Heart left ventricle (tissue), 16 donors: Measurements from ENCODE around the gene GPR173. TPM values are rescaled to one million over a fixed set of nuclear protein-coding genes. Genes with fewer than 3 reads are reported as not detected.

Experiments
- ATAC-seq, 4 donors: fragments of 200-7000 bp; cut with Tn5 transposase; one replicate each; pipeline ENCODE4 v1.9.1; 2020 to 2022; ENCODE audit warnings: moderate library complexity in 4 of 4, mild to moderate bottlenecking in 3 of 4, moderate number of reproducible peaks in 1 of 4
- DNase-seq, 5 donors: peaks; one replicate each; pipeline ENCODE4 v3.0.0-alpha.2; 2020
- H3K27ac ChIP-seq, 12 donors: fragments of 200-600 bp; sonication (generic) in 4 of 12; one replicate each; pipeline versions ENCODE4 v1.5.0 to v1.8.0; 2016 to 2022; ENCODE audit warnings: mild to moderate bottlenecking in 2 of 12
- H3K27me3 ChIP-seq, 9 donors: fragments of 200-600 bp; sonication (generic) in 2 of 9; one replicate each; pipeline versions ENCODE4 v1.5.1 to v1.8.0; 2016 to 2022; ENCODE audit warnings: mild to moderate bottlenecking in 3 of 9
- H3K36me3 ChIP-seq, 9 donors: fragments of 200-600 bp; sonication (generic) in 2 of 9; one replicate each; pipeline versions ENCODE4 v1.5.0 to v1.8.0; 2018 to 2022; ENCODE audit warnings: mild to moderate bottlenecking in 2 of 9
- H3K4me1 ChIP-seq, 12 donors: fragments of 200-600 bp; sonication (generic) in 4 of 12; one replicate each; pipeline versions ENCODE4 v1.5.0 to v1.8.0; 2016 to 2022; ENCODE audit warnings: mild to moderate bottlenecking in 3 of 12
- H3K4me3 ChIP-seq, 12 donors: fragments of 200-600 bp; sonication (generic) in 4 of 12; one replicate each; pipeline versions ENCODE4 v1.5.0 to v1.8.0; 2017 to 2022; ENCODE audit warnings: mild to moderate bottlenecking in 9 of 12, moderate library complexity in 4 of 12
- H3K9me3 ChIP-seq, 12 donors: fragments of 200-600 bp; sonication (generic) in 4 of 12; one replicate each; pipeline versions ENCODE4 v1.5.0 to v1.8.0; 2016 to 2022; ENCODE audit warnings: mild to moderate bottlenecking in 1 of 12
- CTCF ChIP-seq, 12 donors: fragments of 200-600 bp; sonication (generic) in 4 of 12; IDR thresholded peaks; one replicate each; pipeline versions ENCODE4 v1.5.0 to v1.8.0; 2018 to 2022; ENCODE audit warnings: antibody characterized with exemption in 12 of 12, mild to moderate bottlenecking in 5 of 12
- POLR2A ChIP-seq, 2 donors: fragments of 450-650 bp; IDR thresholded peaks; one replicate each; pipeline ENCODE4 v1.6.1; 2017; ENCODE audit warnings: antibody characterized with exemption in 2 of 2, mild to moderate bottlenecking in 2 of 2, moderate library complexity in 2 of 2
- WGBS, 4 donors: extraction: QIAGEN DNeasy Blood & Tissue Kit in 2 of 4; methylation state at CpG; one replicate each; pipeline versions ENCODE4 v1.1.5 to v1.1.7; 2013 to 2018; 5-methylcytosine and 5-hydroxymethylcytosine counted together
- intact Hi-C, 10 donors: fragments of 100-400 bp; cut with DNase I; formaldehyde crosslinking; loops; one replicate each; pipeline versions ENCODE4 v1.11.1 to v1.14.2; 2022
- polyA plus RNA-seq, 2 donors: library from polyadenylated mRNA; stranded (reverse); fragments of 200-250 nt; gene quantifications; one replicate each; pipeline ENCODE4 v1.2.3, GENCODE V29; 2013
- total RNA-seq, 9 donors: library from RNA; depleted of rRNA in 2 of 9; stranded (reverse); fragments of >200 nt in 2 of 9; fragmentation: NEBNext Ultra II Directional in 3 of 9; extraction: Animal tissue kit (Norgen Biotek cat#: 25700) in 3 of 9; gene quantifications; one replicate each; pipeline versions ENCODE4 v1.1.0 to v1.2.4, GENCODE V29; 2016 to 2023
- donor health status: ischemic (EF 13 %, LVEDD 7.1; RV severe dilation, severe dysfunction).
- donor health status: healthy with polysubstance abuse.
- donor health status: DM: no; HTN: yes; CAD: no.
- donor health status: DM: no; HTN: no; CAD: no.
- donor health status: ischemic (EF 25% LVEDD 6.9; RV normal size, moderate dysfunction).
- donor health status: ischemic (EF 25% LVEDD 5.7; RV mildly dilated, moderate dysfunction).
- donor health status: healthy.
- donor health status: DM: yes; HTN: yes; CAD: no.
- donor health status: ischemic (EF 35%, LVEDD 5.7; RV mildly dilated, moderate dysfunction).
- donor health status: nonischemic (EF 11% LVEDD 7.7; RV severe dilation, severe dysfunction).
- donor health status: DM: yes; HTN: yes; CAD: no.
- donor health status: PGD.
- donor health status: ischemic (EF 29% LVEDD 5.4; RV normal size, mild dysfunction).
- donor health status: nonischemic (EF 23%, LVEDD 6.1; RV moderate dilation, normal function).

GPR173 gene
- total and polyA plus RNA-seq, 11 donors = 0.32 to 2.6 (median 0.75) TPM

GRCh38 chrX:53028678-53029077 lies 19.9 kb upstream of the GPR173 start:
- no peak overlapping the region for H3K27ac ChIP-seq
- H3K9me3 ChIP-seq = no peaks in the 10 kb centered on the region
- peaks cover 0 to 33% (median 0%) of the 10 kb centered on the region in 9 donors for H3K27me3 ChIP-seq
- no peaks in the 10 kb centered on the region for H3K36me3 ChIP-seq
- DNase-seq (no peak), ATAC-seq (no peak)
- WGBS, 4 donors = 75 to 91% (median 83%) methylated on average over 1 of the region's 1 CpG
- TF ChIP-seq CTCF (IDR thresholded peaks at IDR 0.05) (no peak), POLR2A (IDR thresholded peaks at IDR 0.05) (no peak)
- H3K4me3 ChIP-seq = no peak overlapping the region
- intact Hi-C loops = no loop called here
- H3K4me1 ChIP-seq = no peaks in the 10 kb centered on the region

GRCh38 chrX:53031380-53031779 lies 17.2 kb upstream of the GPR173 start:
- no peaks in the 10 kb centered on the region for H3K36me3 ChIP-seq
- no peak overlapping the region for H3K4me3 ChIP-seq
- H3K4me1 ChIP-seq = no peaks in the 10 kb centered on the region
- no peak for TF ChIP-seq POLR2A (IDR thresholded peaks at IDR 0.05)
- no peak for TF ChIP-seq CTCF (IDR thresholded peaks at IDR 0.05)
- DNase-seq (no peak), ATAC-seq (no peak)
- H3K27me3 ChIP-seq = peaks cover 0 to 47% (median 0%) of the 10 kb centered on the region in 9 donors
- no peak overlapping the region for H3K27ac ChIP-seq
- WGBS, 4 donors = 49 to 56% (median 51%) methylated on average over 4 of the region's 4 CpGs
- H3K9me3 ChIP-seq = no peaks in the 10 kb centered on the region
- intact Hi-C loops = no loop called here

GRCh38 chrX:53036149-53036548 lies 12.4 kb upstream of the GPR173 start:
- no peaks in the 10 kb centered on the region for H3K9me3 ChIP-seq
- TF ChIP-seq CTCF (IDR thresholded peaks at IDR 0.05) (no peak), POLR2A (IDR thresholded peaks at IDR 0.05) (no peak)
- peaks cover 0 to 68% (median 0%) of the 10 kb centered on the region in 9 donors for H3K27me3 ChIP-seq
- no peaks in the 10 kb centered on the region for H3K36me3 ChIP-seq
- ATAC-seq = no peak
- H3K4me1 ChIP-seq = no peaks in the 10 kb centered on the region
- DNase-seq = no peak
- intact Hi-C loops = no loop called here
- WGBS, 4 donors = 61 to 70% (median 62%) methylated on average over 5 of the region's 5 CpGs
- no peak overlapping the region for H3K4me3 ChIP-seq
- no peak overlapping the region for H3K27ac ChIP-seq

- DNase-seq = no peak
- Histone ChIP-seq H3K9me3 (no peaks in the 10 kb centered on the region), H3K4me3 (no peak overlapping the region), H3K27me3 (peaks cover 0 to 75% (median 0%) of the 10 kb centered on the region in 9 donors), H3K36me3 (no peaks in the 10 kb centered on the region), H3K27ac (no peak overlapping the region), H3K4me1 (no peaks in the 10 kb centered on the region)
- TF ChIP-seq POLR2A (IDR thresholded peaks at IDR 0.05) (no peak), CTCF (IDR thresholded peaks at IDR 0.05) (no peak)
- 51 to 60% (median 55%) methylated on average over 4 of the region's 4 CpGs for WGBS, 4 donors
- intact Hi-C loops = no loop called here
- no peak for ATAC-seq
Observed at GRCh38 chrX:53039236-53039635, 9.4 kb upstream of the GPR173 start.
